GM12801 (cell line): ENCODE results near the gene PPP2R2D.

Source experiments
- TF ChIP-seq, protein P1 (sequence below): IDR thresholded peaks from one replicate; pipeline ENCODE4 v1.5.1; 2011; ENCODE audit warnings: control low read depth; ENCODE audit not compliant: insufficient read length; ENCODE audit errors: extremely low read depth

The PPP2R2D gene

GRCh38 chr10:131936736-131937135 lies 35.9 kb downstream of the PPP2R2D start:
- TF ChIP-seq, protein P1, sequence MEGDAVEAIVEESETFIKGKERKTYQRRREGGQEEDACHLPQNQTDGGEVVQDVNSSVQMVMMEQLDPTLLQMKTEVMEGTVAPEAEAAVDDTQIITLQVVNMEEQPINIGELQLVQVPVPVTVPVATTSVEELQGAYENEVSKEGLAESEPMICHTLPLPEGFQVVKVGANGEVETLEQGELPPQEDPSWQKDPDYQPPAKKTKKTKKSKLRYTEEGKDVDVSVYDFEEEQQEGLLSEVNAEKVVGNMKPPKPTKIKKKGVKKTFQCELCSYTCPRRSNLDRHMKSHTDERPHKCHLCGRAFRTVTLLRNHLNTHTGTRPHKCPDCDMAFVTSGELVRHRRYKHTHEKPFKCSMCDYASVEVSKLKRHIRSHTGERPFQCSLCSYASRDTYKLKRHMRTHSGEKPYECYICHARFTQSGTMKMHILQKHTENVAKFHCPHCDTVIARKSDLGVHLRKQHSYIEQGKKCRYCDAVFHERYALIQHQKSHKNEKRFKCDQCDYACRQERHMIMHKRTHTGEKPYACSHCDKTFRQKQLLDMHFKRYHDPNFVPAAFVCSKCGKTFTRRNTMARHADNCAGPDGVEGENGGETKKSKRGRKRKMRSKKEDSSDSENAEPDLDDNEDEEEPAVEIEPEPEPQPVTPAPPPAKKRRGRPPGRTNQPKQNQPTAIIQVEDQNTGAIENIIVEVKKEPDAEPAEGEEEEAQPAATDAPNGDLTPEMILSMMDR: no peak

- TF ChIP-seq, protein P1: no peak
Measured at GRCh38 chr10:131937836-131938235, 37.0 kb downstream of the PPP2R2D start.

- TF ChIP-seq, protein P1: no peak
Measured at GRCh38 chr10:131938681-131939080, 37.9 kb downstream of the PPP2R2D start.

- TF ChIP-seq, protein P1: no peak
Measured at GRCh38 chr10:131942455-131942854, 41.6 kb downstream of the PPP2R2D start.

- TF ChIP-seq, protein P1: no peak
Measured at GRCh38 chr10:131943021-131943814, 42.4 kb downstream of the PPP2R2D start.

GRCh38 chr10:131944412-131944811 lies 43.6 kb downstream of the PPP2R2D start:
- TF ChIP-seq, protein P1: no peak

- TF ChIP-seq, protein P1: no peak
Measured at GRCh38 chr10:131944976-131945695, 44.3 kb downstream of the PPP2R2D start.
